ENCODE data around the gene APOD.
A peak's percentile ranks its signal among the peaks of the same experiment; 100 is the strongest.

Gene APOD

DNA sequence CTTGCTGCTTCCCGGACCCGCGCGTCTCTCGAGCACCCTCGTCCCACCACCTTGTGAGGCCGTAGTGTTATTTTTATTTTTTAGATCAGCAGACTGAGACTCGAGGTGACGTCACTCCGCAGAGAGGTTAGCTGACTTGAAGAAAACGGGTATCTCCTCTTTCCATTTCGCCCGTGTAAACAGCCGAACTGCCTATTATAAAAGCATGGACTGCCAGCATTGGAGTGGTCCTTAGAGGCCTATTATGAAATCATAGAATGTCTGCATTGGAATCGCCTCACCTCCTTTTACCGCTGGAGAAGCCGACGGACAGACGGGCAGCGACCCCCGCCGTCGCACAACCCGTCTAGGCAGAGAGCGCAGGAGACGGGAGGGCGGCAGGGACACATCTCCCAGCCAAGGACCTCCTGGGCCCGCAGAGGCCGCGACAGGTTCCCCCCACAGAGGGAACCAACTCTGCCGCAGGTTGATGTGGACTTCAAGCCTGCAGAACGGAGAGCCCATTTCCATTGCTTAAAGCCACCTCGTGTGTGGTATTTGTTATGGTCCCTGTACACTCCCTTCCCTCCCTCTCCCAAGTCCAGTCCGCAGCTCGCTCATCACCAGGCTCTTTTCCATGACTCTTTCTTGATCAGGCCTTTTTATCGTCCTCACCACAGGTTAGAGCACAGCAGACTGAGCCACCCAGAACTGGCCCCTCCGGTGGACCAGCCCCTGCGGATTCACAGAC is 40.1 kb downstream of the APOD start (continued):
- TF ChIP-seq, protein P1, sequence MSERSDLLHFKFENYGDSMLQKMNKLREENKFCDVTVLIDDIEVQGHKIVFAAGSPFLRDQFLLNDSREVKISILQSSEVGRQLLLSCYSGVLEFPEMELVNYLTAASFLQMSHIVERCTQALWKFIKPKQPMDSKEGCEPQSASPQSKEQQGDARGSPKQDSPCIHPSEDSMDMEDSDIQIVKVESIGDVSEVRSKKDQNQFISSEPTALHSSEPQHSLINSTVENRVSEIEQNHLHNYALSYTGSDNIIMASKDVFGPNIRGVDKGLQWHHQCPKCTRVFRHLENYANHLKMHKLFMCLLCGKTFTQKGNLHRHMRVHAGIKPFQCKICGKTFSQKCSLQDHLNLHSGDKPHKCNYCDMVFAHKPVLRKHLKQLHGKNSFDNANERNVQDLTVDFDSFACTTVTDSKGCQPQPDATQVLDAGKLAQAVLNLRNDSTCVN (tag by site-specific recombination; optimal IDR thresholded peaks at IDR 0.05): no peak
- TF ChIP-seq ZBTB20 (tag by site-specific recombination; IDR thresholded peaks at IDR 0.05): peak; percentile 44; the same call in 1 of the 2 replicates
- TF ChIP-seq TCF7L2 (IDR thresholded peaks at IDR 0.05; ENCODE audit: borderline replicate concordance, low read depth, low read length): no peak
- 0 out of 2 replicates have a peak, but pooled peaks have one; percentile 18 for TF ChIP-seq ZNF341 (tag by site-specific recombination; IDR thresholded peaks at IDR 0.05; ENCODE audit: low read depth)
- TF ChIP-seq GLI4 (tag by site-specific recombination; IDR thresholded peaks at IDR 0.05): no peak
- TF ChIP-seq ZNF510 (tag by site-specific recombination; IDR thresholded peaks at IDR 0.05; ENCODE audit: insufficient replicate concordance): no peak
- no peak for TF ChIP-seq ZNF169 (tag by site-specific recombination; IDR thresholded peaks at IDR 0.05)
- no peak for TF ChIP-seq ZNF768 (tag by site-specific recombination; IDR thresholded peaks at IDR 0.05)
- no peak for TF ChIP-seq ZNF707 (tag by site-specific recombination; IDR thresholded peaks at IDR 0.05)
- no peak for TF ChIP-seq YY1 (tag by site-specific recombination; IDR thresholded peaks at IDR 0.05)
- TF ChIP-seq ZNF658 (tag by site-specific recombination; IDR thresholded peaks at IDR 0.05): no peak
- TF ChIP-seq, protein P2, sequence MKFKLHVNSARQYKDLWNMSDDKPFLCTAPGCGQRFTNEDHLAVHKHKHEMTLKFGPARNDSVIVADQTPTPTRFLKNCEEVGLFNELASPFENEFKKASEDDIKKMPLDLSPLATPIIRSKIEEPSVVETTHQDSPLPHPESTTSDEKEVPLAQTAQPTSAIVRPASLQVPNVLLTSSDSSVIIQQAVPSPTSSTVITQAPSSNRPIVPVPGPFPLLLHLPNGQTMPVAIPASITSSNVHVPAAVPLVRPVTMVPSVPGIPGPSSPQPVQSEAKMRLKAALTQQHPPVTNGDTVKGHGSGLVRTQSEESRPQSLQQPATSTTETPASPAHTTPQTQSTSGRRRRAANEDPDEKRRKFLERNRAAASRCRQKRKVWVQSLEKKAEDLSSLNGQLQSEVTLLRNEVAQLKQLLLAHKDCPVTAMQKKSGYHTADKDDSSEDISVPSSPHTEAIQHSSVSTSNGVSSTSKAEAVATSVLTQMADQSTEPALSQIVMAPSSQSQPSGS (tag by site-specific recombination; IDR thresholded peaks at IDR 0.05; ENCODE audit: low read depth): peak; percentile 97
- TF ChIP-seq, protein P3, sequence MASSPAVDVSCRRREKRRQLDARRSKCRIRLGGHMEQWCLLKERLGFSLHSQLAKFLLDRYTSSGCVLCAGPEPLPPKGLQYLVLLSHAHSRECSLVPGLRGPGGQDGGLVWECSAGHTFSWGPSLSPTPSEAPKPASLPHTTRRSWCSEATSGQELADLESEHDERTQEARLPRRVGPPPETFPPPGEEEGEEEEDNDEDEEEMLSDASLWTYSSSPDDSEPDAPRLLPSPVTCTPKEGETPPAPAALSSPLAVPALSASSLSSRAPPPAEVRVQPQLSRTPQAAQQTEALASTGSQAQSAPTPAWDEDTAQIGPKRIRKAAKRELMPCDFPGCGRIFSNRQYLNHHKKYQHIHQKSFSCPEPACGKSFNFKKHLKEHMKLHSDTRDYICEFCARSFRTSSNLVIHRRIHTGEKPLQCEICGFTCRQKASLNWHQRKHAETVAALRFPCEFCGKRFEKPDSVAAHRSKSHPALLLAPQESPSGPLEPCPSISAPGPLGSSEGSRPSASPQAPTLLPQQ (tag by site-specific recombination; IDR thresholded peaks at IDR 0.05): peak; percentile 34; the same call in 1 of the 2 replicates
- TF ChIP-seq ZBTB17 (tag by site-specific recombination; IDR thresholded peaks at IDR 0.05): no peak; the same call in 1 of the 2 replicates
- TF ChIP-seq ZNF23 (tag by site-specific recombination; IDR thresholded peaks at IDR 0.05; ENCODE audit: borderline replicate concordance): no peak
- TF ChIP-seq ZBTB21 (tag by site-specific recombination; IDR thresholded peaks at IDR 0.05): peak; percentile 67; the same call in 1 of the 2 replicates
- no peak for TF ChIP-seq ZNF175 (tag by site-specific recombination; IDR thresholded peaks at IDR 0.05)
- TF ChIP-seq ZNF558 (tag by site-specific recombination; IDR thresholded peaks at IDR 0.05): no peak
- TF ChIP-seq ZNF843 (tag by site-specific recombination; IDR thresholded peaks at IDR 0.05): no peak
- TF ChIP-seq ZEB2 (tag by site-specific recombination; IDR thresholded peaks at IDR 0.05): no peak
- TF ChIP-seq ZNF394 (tag by site-specific recombination; IDR thresholded peaks at IDR 0.05; ENCODE audit: borderline replicate concordance): no peak
- TF ChIP-seq, protein P4, sequence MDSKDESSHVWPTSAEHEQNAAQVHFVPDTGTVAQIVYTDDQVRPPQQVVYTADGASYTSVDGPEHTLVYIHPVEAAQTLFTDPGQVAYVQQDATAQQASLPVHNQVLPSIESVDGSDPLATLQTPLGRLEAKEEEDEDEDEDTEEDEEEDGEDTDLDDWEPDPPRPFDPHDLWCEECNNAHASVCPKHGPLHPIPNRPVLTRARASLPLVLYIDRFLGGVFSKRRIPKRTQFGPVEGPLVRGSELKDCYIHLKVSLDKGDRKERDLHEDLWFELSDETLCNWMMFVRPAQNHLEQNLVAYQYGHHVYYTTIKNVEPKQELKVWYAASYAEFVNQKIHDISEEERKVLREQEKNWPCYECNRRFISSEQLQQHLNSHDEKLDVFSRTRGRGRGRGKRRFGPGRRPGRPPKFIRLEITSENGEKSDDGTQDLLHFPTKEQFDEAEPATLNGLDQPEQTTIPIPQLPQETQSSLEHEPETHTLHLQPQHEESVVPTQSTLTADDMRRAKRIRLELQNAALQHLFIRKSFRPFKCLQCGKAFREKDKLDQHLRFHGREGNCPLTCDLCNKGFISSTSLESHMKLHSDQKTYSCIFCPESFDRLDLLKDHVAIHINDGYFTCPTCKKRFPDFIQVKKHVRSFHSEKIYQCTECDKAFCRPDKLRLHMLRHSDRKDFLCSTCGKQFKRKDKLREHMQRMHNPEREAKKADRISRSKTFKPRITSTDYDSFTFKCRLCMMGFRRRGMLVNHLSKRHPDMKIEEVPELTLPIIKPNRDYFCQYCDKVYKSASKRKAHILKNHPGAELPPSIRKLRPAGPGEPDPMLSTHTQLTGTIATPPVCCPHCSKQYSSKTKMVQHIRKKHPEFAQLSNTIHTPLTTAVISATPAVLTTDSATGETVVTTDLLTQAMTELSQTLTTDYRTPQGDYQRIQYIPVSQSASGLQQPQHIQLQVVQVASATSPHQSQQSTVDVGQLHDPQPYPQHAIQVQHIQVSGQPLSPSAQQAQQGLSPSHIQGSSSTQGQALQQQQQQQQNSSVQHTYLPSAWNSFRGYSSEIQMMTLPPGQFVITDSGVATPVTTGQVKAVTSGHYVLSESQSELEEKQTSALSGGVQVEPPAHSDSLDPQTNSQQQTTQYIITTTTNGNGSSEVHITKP (tag by site-specific recombination; IDR thresholded peaks at IDR 0.05): peak; percentile 80
- TF ChIP-seq ZNF133 (tag by site-specific recombination; IDR thresholded peaks at IDR 0.05): no peak
- no peak for TF ChIP-seq YY2 (tag by site-specific recombination; IDR thresholded peaks at IDR 0.05)
- no peak for TF ChIP-seq ZNF426 (tag by site-specific recombination; IDR thresholded peaks at IDR 0.05)

Measured in HEK293 (cell line).